Femur (tissue), 1 donor: Measurements from ENCODE around the gene MTFR2.

Experiments
- DNase-seq: peaks from one replicate; pipeline ENCODE4 v3.0.0-alpha.2; 2017

MTFR2 gene

DNA sequence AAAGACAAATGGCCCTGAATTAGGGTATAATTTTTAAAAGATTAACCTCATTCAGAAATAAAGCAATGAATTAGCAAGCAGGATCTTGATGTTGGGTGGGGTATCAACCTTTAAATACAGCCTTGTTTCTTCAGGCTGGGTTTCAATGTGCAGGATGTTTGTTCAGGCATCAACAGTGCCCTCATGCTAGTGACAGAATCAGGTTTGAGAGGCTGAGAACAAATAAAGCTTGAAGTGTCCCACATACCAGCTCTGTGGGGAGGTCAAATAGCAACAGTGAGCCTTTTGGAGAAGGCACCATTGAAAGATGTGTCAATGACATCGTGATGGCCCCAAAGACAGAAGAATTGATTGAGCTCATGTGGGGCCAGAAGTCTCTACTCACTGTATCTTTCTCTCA, 68.2 kb downstream of the MTFR2 start:
- DNase-seq = no peak

GRCh38 chr6:136181512-136181833, 68.6 kb downstream of the MTFR2 start:
- DNase-seq = no peak
